GM12878 (cell line): ENCODE data around the gene CNTNAP2. TPM values are rescaled to one million over a fixed set of nuclear protein-coding genes. Genes with fewer than 3 reads are reported as not detected.

Experiments used
- ATAC-seq: fragments of 200-7000 bp; cut with Tn5 transposase; 3 replicates; pipeline ENCODE4 v1.9.1; 2020; ENCODE audit warnings: mild to moderate bottlenecking, moderate library complexity
- BruUV-seq: library from RNA; stranded (reverse); fragments of 400-500 nt; replicated peaks from 2 replicates; lab custom pipeline; 2021; lab: Mats Ljungman, UMichigan
- CTCF ChIA-PET: fragments of 300-600 bp; sonication (Branson Sonifier 250); formaldehyde crosslinking; extraction: SDS; loops from one replicate; lab custom pipeline; 2021; ENCODE audit warnings: inconsistent platforms; lab: Yijun Ruan, JAX
- POLR2A ChIA-PET: fragments of 350-600 bp; formaldehyde crosslinking; extraction: SDS; loops from one replicate; lab custom pipeline; 2021; ENCODE audit warnings: inconsistent platforms; lab: Charles Lee
- RAD21 ChIA-PET: fragments of 300-600 bp; sonication (Branson Sonifier 250); formaldehyde crosslinking; loops from one replicate; lab custom pipeline; 2023; ENCODE audit warnings: antibody characterized with exemption; ENCODE audit not compliant: unreplicated experiment; lab: Charles Lee
- SMC1A ChIA-PET: fragments of 300-600 bp; sonication (Branson Sonifier 250); formaldehyde crosslinking; loops from one replicate; lab custom pipeline; 2023; ENCODE audit not compliant: unreplicated experiment, uncharacterized antibody; lab: Charles Lee
- DNase-seq: peaks from one replicate; pipeline ENCODE4 v3.0.0-alpha.2; 2011; ENCODE audit warnings: low read depth, low spot score
- FAIRE-seq: peaks from 3 replicates; lab custom pipeline; 2011; peaks lifted over from hg19 to GRCh38; lab: Jason Lieb, UNC
- H2AFZ ChIP-seq: 2 replicates; pipeline ENCODE4 v1.6.0; 2011; ENCODE audit warnings: low read depth, low read length, control low read depth; ENCODE audit not compliant: control insufficient read depth
- H3K27ac ChIP-seq: 2 replicates; pipeline ENCODE4 v1.5.1; 2011; ENCODE audit warnings: control low read depth; ENCODE audit not compliant: control insufficient read depth, insufficient read depth
- H3K27me3 ChIP-seq, 2 experiments: replicated peaks in 1 of 2; 2 replicates each; pipeline versions ENCODE4 v1.6.0 to v1.6.1; 2011; ENCODE audit warnings: low read length in 1 of 2; ENCODE audit not compliant: control insufficient read depth in 2 of 2, insufficient read depth in 2 of 2
- H3K36me3 ChIP-seq, 2 experiments: 2 replicates each; pipeline ENCODE4 v1.5.1; 2011; ENCODE audit warnings: low read length in 1 of 2; ENCODE audit not compliant: control insufficient read depth in 2 of 2, insufficient read depth in 2 of 2
- H3K4me1 ChIP-seq: 2 replicates; pipeline ENCODE4 v1.6.1; 2011; ENCODE audit warnings: mild to moderate bottlenecking, low read length, moderate library complexity, mixed read lengths; ENCODE audit not compliant: control insufficient read depth, insufficient read depth
- H3K4me2 ChIP-seq: 2 replicates; pipeline ENCODE4 v1.6.0; 2011; ENCODE audit warnings: control low read depth; ENCODE audit not compliant: control insufficient read depth, insufficient read depth
- H3K4me3 ChIP-seq: fragments of 200-600 bp; sonication (generic); 2 replicates; pipeline ENCODE4 v1.5.1; 2016
- H3K79me2 ChIP-seq: 2 replicates; pipeline ENCODE4 v1.6.0; 2011; ENCODE audit warnings: low read length; ENCODE audit not compliant: control insufficient read depth, insufficient read depth
- H3K9ac ChIP-seq: 2 replicates; pipeline ENCODE4 v1.8.0; 2011; ENCODE audit warnings: low read length, control low read depth, mixed read lengths; ENCODE audit not compliant: control insufficient read depth, insufficient read depth
- H3K9me3 ChIP-seq: replicated peaks from 3 replicates; pipeline ENCODE4 v1.5.1; 2011; ENCODE audit warnings: mild to moderate bottlenecking, low read length; ENCODE audit not compliant: control insufficient read depth, insufficient read depth
- H4K20me1 ChIP-seq: 2 replicates; pipeline ENCODE4 v1.6.0; 2011; ENCODE audit not compliant: control insufficient read depth, insufficient read depth
- ATF7 ChIP-seq: fragments of 450-650 bp; IDR thresholded peaks from 2 replicates; pipeline ENCODE4 v1.6.1; 2016; ENCODE audit warnings: low read depth, mild to moderate bottlenecking
- BACH1 ChIP-seq: fragments of 450-650 bp; IDR thresholded peaks from 2 replicates; pipeline ENCODE4 v1.6.1; 2017; ENCODE audit warnings: mild to moderate bottlenecking, borderline replicate concordance
- BHLHE40 ChIP-seq, 2 experiments: fragments of 450-650 bp in 1 of 2; IDR thresholded peaks; 2 replicates each; pipeline ENCODE4 v1.6.1; 2011 to 2017; ENCODE audit warnings: low read depth in 2 of 2, borderline replicate concordance in 1 of 2, improper control_type of control experiment in 1 of 2, low read length in 1 of 2, mild to moderate bottlenecking in 1 of 2
- BRCA1 ChIP-seq: IDR thresholded peaks from 2 replicates; pipeline ENCODE4 v1.6.1; 2011; ENCODE audit warnings: low read depth, low read length, improper control_type of control experiment
- EED ChIP-seq: sonication (generic); IDR thresholded peaks from 2 replicates; pipeline ENCODE4 v1.6.1; 2016; ENCODE audit warnings: antibody characterized with exemption, low read depth
- NR2C1 ChIP-seq: fragments of 450-650 bp; IDR thresholded peaks from 2 replicates; pipeline ENCODE4 v1.6.1; 2017; ENCODE audit warnings: antibody characterized with exemption, mild to moderate bottlenecking, moderate library complexity
- NR2F1 ChIP-seq: fragments of 450-650 bp; conservative IDR thresholded peaks from 2 replicates; pipeline ENCODE4 v1.6.1; 2017; ENCODE audit warnings: mild to moderate bottlenecking
- RB1 ChIP-seq: fragments of 450-650 bp; formaldehyde crosslinking; IDR thresholded peaks from 2 replicates; pipeline ENCODE4 v1.6.1; 2017; ENCODE audit warnings: mild to moderate bottlenecking, borderline replicate concordance
- SMAD5 ChIP-seq: IDR thresholded peaks from 2 replicates; pipeline ENCODE4 v1.6.1; 2016; ENCODE audit warnings: antibody characterized with exemption, low read depth
- SPI1 ChIP-seq: IDR thresholded peaks from 2 replicates; pipeline ENCODE4 v1.6.1; 2011; ENCODE audit warnings: low read depth, mild to moderate bottlenecking, low read length, moderate library complexity, borderline replicate concordance; ENCODE audit not compliant: insufficient read depth
- SREBF1 ChIP-seq: IDR thresholded peaks from 2 replicates; pipeline ENCODE4 v1.6.1; 2012; ENCODE audit warnings: mild to moderate bottlenecking, low read length
- ZSCAN29 ChIP-seq: fragments of 450-650 bp; IDR thresholded peaks from 2 replicates; pipeline ENCODE4 v1.6.1; 2017; ENCODE audit warnings: mild to moderate bottlenecking, moderate library complexity
- WGBS: methylation state at CpG from one replicate; pipeline ENCODE4 v1.1.6; 2016; ENCODE audit warnings: low lambda C conversion rate; ENCODE audit not compliant: insufficient replicate concordance, insufficient coverage; ENCODE audit errors: missing lambda C conversion rate; 5-methylcytosine and 5-hydroxymethylcytosine counted together
- in situ Hi-C: fragments of 300-500 bp; cut with MboI; formaldehyde crosslinking; loops from 9 replicates; pipeline ENCODE4 v1.14.3; 2018; ENCODE audit warnings: mixed read lengths
- intact Hi-C: fragments of 100-400 bp; cut with micrococcal nuclease; formaldehyde crosslinking; loops from one replicate; pipeline ENCODE4 v1.14.2; 2022; ENCODE audit not compliant: unreplicated experiment
- polyA plus RNA-seq, 11 experiments: library from polyadenylated mRNA; depleted of rRNA in 4 of 11; unstranded in 6 of 11; stranded (reverse) in 5 of 11; fragments of >200 nt; fragmentation: Nextera tagmentation in 4 of 11; fragmentation: Illumina TruSeq in 1 of 11; extraction: Ambion mirVana in 4 of 11; extraction: Trizol in 1 of 11; gene quantifications; 1 replicate in 1 of 11; 2 replicates in 10 of 11; pipeline versions ENCODE4 v1.2.1 to v1.2.3, GENCODE V29; 2011 to 2016; ENCODE audit warnings: inconsistent platforms in 2 of 11, missing spikeins in 2 of 11, low read depth in 1 of 11
- total RNA-seq, 4 experiments: library from RNA; depleted of rRNA in 3 of 4; stranded (reverse); fragments of >200 nt in 3 of 4; fragmentation: Illumina TruSeq in 1 of 4; extraction: Trizol in 1 of 4; gene quantifications; 2 replicates each; pipeline versions ENCODE4 v1.2.1 to v1.2.3, GENCODE V29; 2013 to 2021
- TF ChIP-seq, protein P1 (sequence below): fragments of 450-650 bp; IDR thresholded peaks from 2 replicates; pipeline ENCODE4 v1.6.1; 2014; ENCODE audit warnings: mild to moderate bottlenecking
- TF ChIP-seq, protein P2 (sequence below): IDR thresholded peaks from 2 replicates; pipeline ENCODE4 v1.6.1; 2011; ENCODE audit warnings: borderline replicate concordance, low read depth, mild to moderate bottlenecking, moderate library complexity, mixed read lengths, low read length; ENCODE audit not compliant: insufficient read depth; ENCODE audit errors: extremely low read length
- TF ChIP-seq, protein P3 (sequence below), 3 experiments: IDR thresholded peaks in 2 of 3; conservative IDR thresholded peaks in 1 of 3; 2 replicates each; pipeline ENCODE4 v1.5.1; 2011; ENCODE audit warnings: low read depth in 3 of 3, low read length in 3 of 3, mild to moderate bottlenecking in 3 of 3, control low read depth in 2 of 3, moderate library complexity in 2 of 3, inconsistent platforms in 1 of 3, mixed read lengths in 1 of 3; ENCODE audit not compliant: control insufficient read depth in 2 of 3, insufficient read depth in 1 of 3; ENCODE audit errors: extremely low read depth in 1 of 3

The CNTNAP2 gene
- total and polyA plus RNA-seq, 10 of the 15 experiments (the other 5 are each of a cell fraction or from before 2014, with no cell fraction given): 0.03 to 0.08 (median 0.03) TPM; not detected in 7

- H3K79me2 ChIP-seq: no peaks in the 10 kb centered on the region
- POLR2A ChIA-PET: no interaction called here
- no peaks in the 10 kb centered on the region for H3K4me1 ChIP-seq
- TF ChIP-seq EED: no peak
- no peak for TF ChIP-seq NR2F1
- no peak for TF ChIP-seq ATF7
- TF ChIP-seq, protein P1, sequence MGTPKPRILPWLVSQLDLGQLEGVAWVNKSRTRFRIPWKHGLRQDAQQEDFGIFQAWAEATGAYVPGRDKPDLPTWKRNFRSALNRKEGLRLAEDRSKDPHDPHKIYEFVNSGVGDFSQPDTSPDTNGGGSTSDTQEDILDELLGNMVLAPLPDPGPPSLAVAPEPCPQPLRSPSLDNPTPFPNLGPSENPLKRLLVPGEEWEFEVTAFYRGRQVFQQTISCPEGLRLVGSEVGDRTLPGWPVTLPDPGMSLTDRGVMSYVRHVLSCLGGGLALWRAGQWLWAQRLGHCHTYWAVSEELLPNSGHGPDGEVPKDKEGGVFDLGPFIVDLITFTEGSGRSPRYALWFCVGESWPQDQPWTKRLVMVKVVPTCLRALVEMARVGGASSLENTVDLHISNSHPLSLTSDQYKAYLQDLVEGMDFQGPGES: no peak
- no peak for TF ChIP-seq BRCA1
- TF ChIP-seq NR2C1: no peak
- TF ChIP-seq SMAD5: no peak
- TF ChIP-seq BACH1: no peak
- no peak for TF ChIP-seq ZSCAN29
- TF ChIP-seq BHLHE40 (IDR thresholded peaks at IDR 0.05; ENCODE audit: borderline replicate concordance in 1 of 2, low read depth in 2 of 2, low read length in 1 of 2): no peak
- no peak for TF ChIP-seq SPI1
- TF ChIP-seq RB1: no peak
- TF ChIP-seq, protein P2, sequence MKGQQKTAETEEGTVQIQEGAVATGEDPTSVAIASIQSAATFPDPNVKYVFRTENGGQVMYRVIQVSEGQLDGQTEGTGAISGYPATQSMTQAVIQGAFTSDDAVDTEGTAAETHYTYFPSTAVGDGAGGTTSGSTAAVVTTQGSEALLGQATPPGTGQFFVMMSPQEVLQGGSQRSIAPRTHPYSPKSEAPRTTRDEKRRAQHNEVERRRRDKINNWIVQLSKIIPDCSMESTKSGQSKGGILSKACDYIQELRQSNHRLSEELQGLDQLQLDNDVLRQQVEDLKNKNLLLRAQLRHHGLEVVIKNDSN: no peak
- no peak for TF ChIP-seq SREBF1
- TF ChIP-seq, protein P3, sequence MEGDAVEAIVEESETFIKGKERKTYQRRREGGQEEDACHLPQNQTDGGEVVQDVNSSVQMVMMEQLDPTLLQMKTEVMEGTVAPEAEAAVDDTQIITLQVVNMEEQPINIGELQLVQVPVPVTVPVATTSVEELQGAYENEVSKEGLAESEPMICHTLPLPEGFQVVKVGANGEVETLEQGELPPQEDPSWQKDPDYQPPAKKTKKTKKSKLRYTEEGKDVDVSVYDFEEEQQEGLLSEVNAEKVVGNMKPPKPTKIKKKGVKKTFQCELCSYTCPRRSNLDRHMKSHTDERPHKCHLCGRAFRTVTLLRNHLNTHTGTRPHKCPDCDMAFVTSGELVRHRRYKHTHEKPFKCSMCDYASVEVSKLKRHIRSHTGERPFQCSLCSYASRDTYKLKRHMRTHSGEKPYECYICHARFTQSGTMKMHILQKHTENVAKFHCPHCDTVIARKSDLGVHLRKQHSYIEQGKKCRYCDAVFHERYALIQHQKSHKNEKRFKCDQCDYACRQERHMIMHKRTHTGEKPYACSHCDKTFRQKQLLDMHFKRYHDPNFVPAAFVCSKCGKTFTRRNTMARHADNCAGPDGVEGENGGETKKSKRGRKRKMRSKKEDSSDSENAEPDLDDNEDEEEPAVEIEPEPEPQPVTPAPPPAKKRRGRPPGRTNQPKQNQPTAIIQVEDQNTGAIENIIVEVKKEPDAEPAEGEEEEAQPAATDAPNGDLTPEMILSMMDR (IDR thresholded peaks at IDR 0.05 in 2 of 3, conservative IDR thresholded peaks at IDR 0.05 in 1 of 3; ENCODE audit: control insufficient read depth in 2 of 3, extremely low read depth in 1 of 3, insufficient read depth in 1 of 3, low read depth in 3 of 3, low read length in 3 of 3): no peak
- SMC1A ChIA-PET: no interaction called here
- DNase-seq: no peak
- no peak overlapping the region for H2AFZ ChIP-seq
- no TSS peak for BruUV-seq
- RAD21 ChIA-PET: no interaction called here
- H3K4me3 ChIP-seq: no peak overlapping the region
- no peak overlapping the region for H3K27ac ChIP-seq
- H3K36me3 ChIP-seq: no peaks in the 10 kb centered on the region
- intact Hi-C loops (no loop called here), in situ Hi-C loops (no loop called here)
- CTCF ChIA-PET: no interaction called here
- ATAC-seq: no peak
- H3K9ac ChIP-seq: no peak overlapping the region
- no peaks in the 10 kb centered on the region for H4K20me1 ChIP-seq
- whole genome bisulfite sequencing: 2% methylated on average over 2 of the region's 2 CpGs
- H3K9me3 ChIP-seq: no peaks in the 10 kb centered on the region
- no peaks in the 10 kb centered on the region for H3K27me3 ChIP-seq
- FAIRE-seq: no peak
- no peak overlapping the region for H3K4me2 ChIP-seq
Measured at GRCh38 chr7:147136352-147136751, 1019.8 kb downstream of the CNTNAP2 start.
